HEK293T (cell line): Measurements from ENCODE around the gene AP1G1.

Source experiments
- FOXM1 ChIP-seq: fragments of 450-650 bp; IDR thresholded peaks from 2 replicates; pipeline ENCODE4 v1.6.1; 2017; ENCODE audit warnings: mild to moderate bottlenecking, borderline replicate concordance
- SP1 ChIP-seq: fragments of 450-650 bp; IDR thresholded peaks from 2 replicates; pipeline ENCODE4 v1.6.1; 2017
- TF ChIP-seq, protein P1 (sequence below): fragments of 450-650 bp; IDR thresholded peaks from 2 replicates; pipeline ENCODE4 v1.6.1; 2016

DNA sequence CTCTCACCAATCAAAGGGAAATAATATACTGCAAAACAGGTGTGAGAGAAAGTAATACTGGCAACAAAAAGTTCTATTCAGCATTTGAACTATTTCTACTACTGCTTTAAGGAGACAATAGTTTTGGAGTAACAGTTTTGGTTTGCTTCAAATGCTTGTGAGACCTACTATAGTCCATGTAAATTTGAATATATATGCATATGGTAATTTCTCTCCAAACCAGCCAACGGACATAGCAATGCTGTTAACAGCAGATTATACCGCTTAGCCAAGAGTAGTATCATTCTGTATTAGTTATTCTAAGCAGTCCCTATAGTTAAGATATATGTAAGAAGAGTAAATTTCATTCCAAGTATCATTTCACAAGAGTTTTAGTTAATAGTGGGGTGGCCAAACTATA lies 102.6 kb downstream of the AP1G1 start:
- TF ChIP-seq, protein P1, sequence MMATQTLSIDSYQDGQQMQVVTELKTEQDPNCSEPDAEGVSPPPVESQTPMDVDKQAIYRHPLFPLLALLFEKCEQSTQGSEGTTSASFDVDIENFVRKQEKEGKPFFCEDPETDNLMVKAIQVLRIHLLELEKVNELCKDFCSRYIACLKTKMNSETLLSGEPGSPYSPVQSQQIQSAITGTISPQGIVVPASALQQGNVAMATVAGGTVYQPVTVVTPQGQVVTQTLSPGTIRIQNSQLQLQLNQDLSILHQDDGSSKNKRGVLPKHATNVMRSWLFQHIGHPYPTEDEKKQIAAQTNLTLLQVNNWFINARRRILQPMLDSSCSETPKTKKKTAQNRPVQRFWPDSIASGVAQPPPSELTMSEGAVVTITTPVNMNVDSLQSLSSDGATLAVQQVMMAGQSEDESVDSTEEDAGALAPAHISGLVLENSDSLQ, result no peak
- TF ChIP-seq FOXM1 (no peak), SP1 (no peak)
